NCI-H2081 (cell line): ENCODE results near the gene BCKDK.
"Not testable (repeated sequence)": the region's sequence is repeated elsewhere in the genome, so short reads cannot be mapped to it uniquely, and the experiment has no call there.

Source experiments
- DNase-seq, 2 experiments: peaks; one replicate each; lab custom pipeline; 2025; lab: John Stamatoyannopoulos, UW

Gene BCKDK

DNA sequence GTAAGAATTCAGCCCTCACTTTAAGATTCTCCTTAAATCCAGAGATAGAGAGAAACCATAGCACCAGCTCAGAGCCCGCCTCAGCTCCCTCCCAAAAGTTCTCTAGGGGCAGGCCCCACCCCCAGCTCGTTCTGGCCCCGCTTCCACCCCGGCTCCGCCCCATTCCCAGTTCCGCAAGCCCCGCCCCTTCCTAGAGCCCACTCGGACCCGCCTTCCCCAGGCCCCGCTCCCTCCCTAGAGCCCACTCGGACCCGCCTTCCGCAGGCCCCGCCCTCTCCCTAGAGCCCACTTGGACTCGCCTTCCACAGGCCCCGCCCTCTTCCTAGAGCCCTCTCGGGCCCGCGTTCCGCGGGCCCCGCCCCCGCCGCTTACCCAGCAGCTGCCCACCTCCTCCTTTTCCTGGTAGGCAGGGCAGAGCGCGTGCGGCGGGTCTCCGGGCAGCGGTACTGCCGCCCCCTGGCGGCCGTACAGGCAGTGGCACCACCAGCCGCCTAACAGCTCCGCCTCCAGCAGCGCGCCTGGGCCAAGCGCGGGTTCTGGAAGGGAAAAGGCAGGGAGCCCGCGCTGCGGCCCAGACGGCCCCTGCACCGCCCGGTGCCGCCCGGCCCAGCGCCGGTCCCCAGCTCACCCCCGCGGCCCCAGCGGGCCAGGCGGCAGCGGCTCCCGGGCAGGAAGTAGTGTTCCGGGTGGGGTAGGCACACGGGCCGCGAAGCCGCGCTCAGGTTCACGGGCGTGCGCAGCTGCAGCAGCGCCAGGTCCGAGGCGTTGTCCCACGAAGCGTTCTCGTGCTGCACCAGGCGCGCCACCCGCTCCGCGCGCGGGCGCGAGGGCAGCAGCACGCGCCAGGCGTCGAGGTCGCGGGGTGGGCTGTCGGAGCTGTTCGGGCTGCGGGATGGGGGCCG, 34.2 kb downstream of the BCKDK start:
- peak; percentile 93 to 96 for DNase-seq

DNA sequence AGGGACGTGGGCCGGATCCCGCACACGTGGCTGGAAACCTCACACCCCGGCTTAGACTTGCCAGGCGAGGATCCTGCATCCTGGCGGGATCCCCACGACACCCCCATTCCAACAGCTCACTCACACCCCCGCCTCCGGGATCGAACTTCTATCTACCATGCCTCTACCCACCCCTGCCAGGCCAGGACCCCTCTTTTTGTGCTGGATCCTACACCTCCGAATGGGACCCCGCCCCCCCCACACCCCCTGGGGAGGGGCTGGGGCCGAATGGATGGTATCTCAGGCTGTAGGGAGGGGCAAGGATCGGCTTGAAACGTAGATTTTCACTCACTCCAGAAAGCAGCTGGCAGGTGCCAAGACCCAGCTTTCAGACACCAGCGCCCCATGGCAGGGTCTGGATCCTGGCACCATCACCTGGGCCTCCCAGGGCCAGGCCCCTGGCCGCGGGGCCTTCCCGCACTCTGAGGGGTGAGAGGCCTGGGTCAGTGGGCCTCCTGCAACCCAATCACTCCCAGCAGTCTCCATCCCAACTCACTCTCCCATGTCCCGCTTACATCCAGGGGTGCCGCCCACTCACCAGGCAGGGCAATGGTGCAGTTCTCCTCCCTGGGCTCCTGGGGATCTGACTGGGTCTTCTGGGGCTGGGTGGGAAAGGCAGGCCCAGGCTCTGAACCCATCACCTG, 35.0 kb downstream of the BCKDK start:
- no peak for DNase-seq

DNA sequence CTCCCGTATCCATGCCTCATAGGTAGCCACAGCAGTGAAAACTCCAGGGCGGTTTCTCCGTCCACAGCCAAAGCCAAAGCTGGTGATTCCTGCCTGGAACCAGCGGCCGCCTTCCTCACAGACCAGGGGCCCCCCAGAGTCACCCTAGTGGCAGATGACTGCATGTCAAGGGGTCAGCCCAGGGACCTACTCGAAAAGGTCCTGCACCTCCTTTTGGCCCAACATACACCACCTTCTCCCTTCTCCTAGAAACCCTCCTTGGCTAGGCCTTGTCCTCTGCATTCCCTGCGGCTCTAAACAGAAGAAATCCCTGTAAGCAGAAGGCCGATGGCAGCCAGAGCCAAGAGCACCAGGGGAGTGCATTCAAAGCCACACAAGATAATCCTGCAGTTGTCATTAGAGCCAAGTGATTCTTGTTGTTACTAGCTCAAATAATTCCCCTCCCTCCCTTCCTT, 35.5 kb downstream of the BCKDK start:
- no peak for DNase-seq

DNA sequence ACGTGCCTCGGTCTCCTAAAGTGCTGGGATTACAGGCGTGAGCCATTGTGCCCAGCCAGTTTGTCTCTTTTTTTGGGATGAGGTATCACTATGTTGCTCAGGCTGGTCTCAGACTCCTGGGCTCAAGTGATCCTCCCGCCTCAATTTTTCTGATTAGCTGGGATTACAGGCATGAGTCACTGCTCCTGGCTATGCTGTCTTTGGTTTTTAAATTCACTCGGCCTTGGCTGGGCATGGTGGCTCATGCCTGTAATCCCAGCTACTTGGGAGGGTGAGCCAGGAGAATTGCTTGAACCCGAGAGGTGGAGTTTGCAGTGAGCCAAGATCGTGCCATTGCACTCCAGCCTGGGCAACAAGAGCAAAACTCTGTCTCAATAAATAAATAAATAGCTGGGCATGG, 36.2 kb downstream of the BCKDK start:
- DNase-seq, result not testable (repeated sequence)

DNA sequence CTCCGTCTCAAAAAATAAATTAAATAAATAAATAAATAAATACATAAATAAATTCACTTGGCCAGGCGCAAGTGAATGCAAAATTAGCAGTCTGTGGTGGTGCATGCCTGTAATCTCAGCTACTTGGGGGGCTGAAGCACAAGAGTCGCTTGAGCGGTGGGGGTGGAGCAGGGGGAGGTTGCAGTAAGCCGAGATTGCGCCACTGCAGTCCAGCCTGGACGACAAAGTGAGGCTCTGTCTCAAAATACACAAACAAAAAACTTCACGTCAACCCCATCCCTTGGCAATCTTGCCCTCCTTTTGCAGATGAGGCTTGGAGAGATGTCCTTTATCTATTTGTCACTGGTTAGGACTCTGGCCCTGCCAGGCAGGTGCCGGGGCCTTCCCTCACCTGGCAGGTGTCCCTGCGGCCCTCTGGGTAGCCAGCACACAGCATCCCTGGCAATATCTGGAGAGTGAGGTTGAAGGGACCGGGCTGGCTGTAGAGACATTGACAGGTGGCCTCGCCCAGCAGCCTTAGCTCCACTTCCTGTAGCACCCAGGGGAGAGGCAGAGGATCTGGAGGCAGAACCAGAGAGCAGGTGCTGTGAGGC, 37.3 kb downstream of the BCKDK start:
- DNase-seq, result no peak

DNA sequence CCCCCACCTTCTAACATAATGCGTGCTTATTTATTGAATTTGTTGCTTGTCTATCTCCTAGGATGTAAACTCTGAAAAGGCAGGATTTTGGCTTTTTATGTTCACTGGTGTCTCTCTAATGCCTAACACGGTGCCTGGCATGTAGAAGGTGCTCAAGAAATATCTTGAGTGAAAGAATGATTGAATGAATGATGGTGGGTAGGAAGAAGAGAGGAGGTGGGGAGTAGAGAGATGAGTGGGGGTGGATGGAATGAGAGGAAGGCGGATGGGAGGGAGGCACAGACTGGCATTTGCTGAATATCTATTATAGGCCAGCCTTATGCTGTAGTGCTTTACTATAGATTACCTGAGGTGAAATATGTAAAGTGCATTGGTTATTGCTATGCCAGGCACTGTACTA, 39.4 kb downstream of the BCKDK start:
- DNase-seq, result no peak

DNA sequence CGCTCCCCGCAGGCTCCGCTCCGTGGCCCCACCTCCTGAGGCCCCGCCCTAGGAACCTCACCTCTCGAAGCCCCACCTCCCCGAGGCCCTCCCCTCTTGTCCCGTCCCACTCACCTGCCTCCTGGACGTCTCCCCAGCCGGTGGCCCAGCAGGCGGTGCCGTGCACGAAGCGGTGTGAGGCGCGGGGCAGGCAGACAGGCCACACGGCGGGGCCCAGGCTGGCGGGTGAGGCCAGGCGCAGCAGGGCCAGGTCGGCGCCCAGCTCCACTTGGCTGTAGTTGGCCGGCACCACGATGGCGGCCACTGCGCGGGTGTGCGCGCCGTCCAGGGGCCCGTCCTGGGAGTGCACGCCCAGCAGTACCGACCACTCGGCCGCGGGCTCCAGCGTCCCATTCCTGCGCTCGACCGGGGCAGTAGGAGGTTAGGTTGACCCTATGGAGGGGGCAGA, 40.1 kb downstream of the BCKDK start:
- no peak for DNase-seq

DNA sequence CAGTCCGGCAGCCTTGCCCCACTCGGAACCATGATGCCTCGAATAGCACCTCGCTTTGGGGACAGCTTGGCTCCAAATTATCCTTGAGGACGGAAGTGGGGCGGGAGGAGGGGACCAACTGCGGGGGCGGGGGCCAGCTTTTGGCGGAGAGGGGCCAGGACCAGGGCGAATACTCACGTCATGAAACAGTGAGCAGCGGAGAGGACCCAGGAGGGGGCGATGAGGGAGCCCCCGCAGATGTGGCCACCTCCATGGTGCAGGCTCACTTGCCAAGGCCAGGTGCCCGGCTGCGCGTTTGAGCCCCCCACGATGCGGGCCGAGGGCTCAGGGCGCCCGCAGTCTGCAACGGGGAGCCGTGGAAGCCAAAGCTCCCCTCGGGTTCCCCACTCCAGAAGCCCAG, 40.7 kb downstream of the BCKDK start:
- no peak for DNase-seq

DNA sequence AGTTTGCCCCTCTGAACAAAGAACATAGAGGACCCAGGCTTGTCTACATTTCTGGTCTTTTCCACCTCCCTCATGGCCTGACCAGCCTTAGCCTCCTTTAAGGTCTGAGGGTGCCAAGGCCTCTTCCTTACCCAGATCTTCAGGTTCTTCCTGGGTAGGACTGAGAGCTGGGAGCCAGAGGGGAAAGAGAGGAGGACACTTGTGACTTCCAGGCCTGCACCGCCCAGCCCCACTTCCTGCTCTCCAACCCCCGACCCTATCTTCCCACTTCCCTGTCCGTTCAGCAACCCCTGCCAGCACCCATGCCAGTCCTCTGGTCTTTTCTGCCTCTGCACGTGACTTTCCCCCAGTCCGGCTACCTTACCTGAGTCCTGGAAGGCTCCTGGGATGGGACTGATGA, 41.1 kb downstream of the BCKDK start:
- DNase-seq, result no peak

DNA sequence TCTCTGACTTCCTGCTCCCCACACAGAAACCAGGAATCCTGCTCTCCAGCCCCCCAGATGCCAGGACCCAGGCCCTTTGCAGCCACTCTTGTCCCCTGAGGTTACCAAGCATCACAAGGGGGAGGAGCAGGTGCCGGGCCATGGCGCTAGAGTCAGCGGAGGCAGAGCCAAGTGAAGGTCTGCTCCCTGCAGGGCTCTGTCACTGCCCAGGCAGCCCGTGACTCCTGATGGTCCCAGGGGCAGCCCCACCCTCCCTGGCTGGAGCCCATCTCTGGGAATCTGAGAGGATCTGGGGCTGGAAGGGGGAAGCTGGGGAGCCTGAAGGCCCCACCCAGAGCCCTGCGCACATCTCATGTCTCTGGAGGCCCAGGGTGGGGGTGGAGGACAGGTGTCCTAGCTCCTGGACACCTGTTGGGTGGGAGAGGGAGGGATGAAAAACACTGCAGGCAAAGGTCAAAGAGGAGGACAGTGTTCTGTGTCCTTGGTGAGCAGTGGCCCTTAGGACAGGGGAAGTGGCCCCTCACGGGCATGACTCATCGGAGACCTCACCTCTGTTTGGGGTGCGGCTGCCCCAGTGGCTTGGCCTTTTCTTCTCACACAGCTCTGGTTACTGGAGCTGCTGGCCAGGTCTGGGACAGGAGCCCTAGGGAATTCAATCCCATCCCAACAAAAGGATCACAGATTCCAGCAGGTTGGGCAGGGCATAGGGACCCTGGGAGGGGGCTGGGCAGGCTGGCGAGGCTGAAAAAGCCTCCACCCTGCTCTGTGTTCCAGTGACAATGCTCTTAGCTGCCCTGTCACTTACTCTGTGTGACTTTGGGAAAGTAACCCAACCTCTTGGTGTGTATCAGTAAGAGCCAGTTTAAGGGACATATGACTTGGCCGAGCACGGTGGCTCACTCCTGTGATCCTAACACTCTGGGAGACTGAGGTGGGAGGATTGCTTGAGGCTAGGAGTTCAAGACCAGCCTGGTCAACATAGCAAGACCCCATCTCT, 42.0 kb downstream of the BCKDK start, which contains the start of gene PRSS36:
Gene PRSS36 (minus strand): TSS at position 173 of the 997 bp plus-strand sequence. CDS start 31 bp downstream, at position 142.
- DNase-seq, result no peak

DNA sequence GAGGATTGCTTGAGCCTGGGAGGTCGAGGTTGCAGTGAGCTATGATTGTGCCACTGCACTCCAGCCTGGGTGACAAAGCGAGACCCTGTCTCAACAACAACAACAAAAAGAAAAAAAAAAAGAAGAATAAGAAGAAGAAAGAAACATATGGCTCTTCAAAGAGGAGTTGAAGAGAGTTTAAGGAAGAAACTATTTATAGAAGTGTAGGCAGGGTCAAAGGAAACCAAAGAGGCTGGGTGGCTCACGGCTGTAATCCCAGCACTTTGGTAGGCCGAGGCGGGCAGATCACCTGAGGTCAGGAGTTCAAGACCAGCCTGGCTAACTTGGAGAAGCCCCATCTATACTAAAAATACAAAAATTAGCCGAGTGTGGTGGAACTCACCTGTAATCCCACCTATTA, 42.8 kb downstream of the BCKDK start:
- DNase-seq, result not testable (repeated sequence)

DNA sequence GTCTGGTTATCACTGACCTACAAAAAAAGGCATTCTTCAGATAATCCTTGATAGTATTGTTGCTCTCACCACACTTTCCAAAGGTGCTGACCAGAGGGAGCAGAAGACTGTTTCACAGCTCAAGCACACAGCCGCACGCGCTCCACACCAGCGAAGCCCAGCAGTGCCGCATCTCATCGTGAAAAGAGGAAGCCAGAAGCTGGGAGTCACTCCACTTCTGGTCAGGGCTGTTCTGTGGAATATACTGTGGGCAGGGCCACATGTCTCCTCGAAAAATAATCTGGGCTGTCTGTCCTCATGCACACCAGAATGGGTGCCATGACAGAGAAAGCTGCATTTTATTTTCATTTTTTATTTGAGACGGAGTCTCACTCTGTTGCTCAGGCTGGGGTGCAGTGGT, 49.0 kb downstream of the BCKDK start:
- DNase-seq, result no peak
